Small intestine (tissue), 7 donors: ENCODE data around the gene PSAPL1. TPM values are rescaled to one million over a fixed set of nuclear protein-coding genes. Genes with fewer than 3 reads are reported as not detected.

Source experiments
- DNase-seq, 2 donors: peaks; one replicate each; pipeline versions ENCODE4 v3.0.0 to v3.0.0-alpha.2; 2013
- FAIRE-seq: peaks from 2 replicates; lab custom pipeline; 2012; peaks lifted over from hg19 to GRCh38; lab: Jason Lieb, UNC
- H3K27ac ChIP-seq, 3 donors: one replicate each; pipeline ENCODE4 v1.5.1; 2013; ENCODE audit warnings: low read length in 2 of 3, mild to moderate bottlenecking in 2 of 3, control low read depth in 1 of 3, inconsistent platforms in 1 of 3, low read depth in 1 of 3, moderate library complexity in 1 of 3
- H3K27me3 ChIP-seq, 3 donors: one replicate each; pipeline ENCODE4 v1.6.1; 2013; ENCODE audit warnings: low read length in 3 of 3, inconsistent platforms in 1 of 3; ENCODE audit not compliant: control insufficient read depth in 3 of 3, insufficient read depth in 3 of 3
- H3K36me3 ChIP-seq, 3 donors: one replicate each; pipeline ENCODE4 v1.6.1; 2013; ENCODE audit warnings: low read length in 3 of 3, inconsistent platforms in 1 of 3, low read depth in 1 of 3, mild to moderate bottlenecking in 1 of 3, moderate library complexity in 1 of 3; ENCODE audit not compliant: control insufficient read depth in 3 of 3, insufficient read depth in 2 of 3
- H3K4me1 ChIP-seq, 3 donors: one replicate each; pipeline ENCODE4 v1.6.1; 2013; ENCODE audit warnings: low read length in 2 of 3, inconsistent platforms in 1 of 3, low read depth in 1 of 3, mild to moderate bottlenecking in 1 of 3, moderate library complexity in 1 of 3; ENCODE audit not compliant: control insufficient read depth in 3 of 3, insufficient read depth in 2 of 3
- H3K4me3 ChIP-seq, 3 donors: one replicate each; pipeline ENCODE4 v1.5.1; 2013; ENCODE audit warnings: low read length in 3 of 3, control low read depth in 1 of 3, inconsistent platforms in 1 of 3, low read depth in 1 of 3, mild to moderate bottlenecking in 1 of 3, moderate library complexity in 1 of 3
- H3K9me3 ChIP-seq, 2 donors: one replicate each; pipeline ENCODE4 v1.6.1; 2013; ENCODE audit warnings: low read depth in 1 of 2, low read length in 1 of 2; ENCODE audit not compliant: control insufficient read depth in 2 of 2, insufficient read depth in 1 of 2
- WGBS, 3 donors: extraction: QIAGEN DNeasy Blood & Tissue Kit; methylation state at CpG; one replicate each; pipeline ENCODE4 v1.1.7; 2013; 5-methylcytosine and 5-hydroxymethylcytosine counted together
- polyA plus RNA-seq, 4 donors: library from polyadenylated mRNA; stranded (reverse) in 3 of 4; unstranded in 1 of 4; fragments of 200-250 nt in 3 of 4; fragments of 120-200 nt in 1 of 4; gene quantifications; one replicate each; pipeline versions ENCODE4 v1.2.1 to v1.2.3, GENCODE V29; 2013
- donor health status: healthy with polysubstance abuse.
- donor health status: control.
- donor health status: control.
- donor health status: Bipolar disorder and iron deficiency.
- donor health status: healthy.

PSAPL1 gene
- polyA plus RNA-seq, 4 donors = 0.58 TPM; not detected in 3

DNA sequence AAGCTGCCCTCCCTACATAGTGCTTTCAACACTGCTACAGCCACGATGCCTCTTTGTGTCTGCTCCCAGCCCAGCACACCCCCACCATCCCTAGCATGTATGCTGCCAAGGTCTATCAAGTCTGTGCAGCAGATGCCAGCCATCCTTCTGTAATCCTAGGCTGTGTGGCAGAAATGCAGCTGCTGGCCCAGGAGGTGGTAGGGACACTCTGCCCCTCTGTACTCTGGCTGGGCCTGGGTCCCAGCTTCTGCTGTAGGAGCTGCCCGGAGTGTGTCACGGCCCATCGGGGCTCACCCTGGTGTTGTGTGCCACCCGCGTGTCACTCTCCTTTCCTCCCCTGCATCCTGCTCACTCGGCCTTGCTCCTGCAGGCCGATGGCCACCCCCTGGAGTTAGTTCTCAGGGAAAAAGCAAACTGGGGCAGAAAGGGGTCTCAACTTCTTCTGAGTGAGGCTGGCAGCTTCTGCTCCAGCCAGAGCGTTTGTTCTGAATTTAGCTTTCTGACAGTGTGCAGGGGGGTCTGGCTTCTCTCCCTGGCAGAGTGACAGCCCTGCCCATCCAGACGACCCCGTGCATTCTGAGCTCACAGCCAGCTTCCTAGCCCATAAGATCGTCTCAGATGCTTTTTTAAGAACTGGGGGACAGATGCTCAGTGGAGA lies 22.7 kb downstream of the PSAPL1 start:
- Histone ChIP-seq H3K9me3 (peaks cover 0 to 9% of the 10 kb centered on the region in 2 donors), H3K36me3 (no peaks in the 10 kb centered on the region), H3K27me3 (no peaks in the 10 kb centered on the region), H3K27ac (no peak overlapping the region), H3K4me3 (no peak overlapping the region), H3K4me1 (no peaks in the 10 kb centered on the region)
- DNase-seq = no peak
- FAIRE-seq = no peak
- WGBS, 3 donors = 61 to 78% (median 74%) methylated on average over 12 of the region's 12 CpGs

DNA sequence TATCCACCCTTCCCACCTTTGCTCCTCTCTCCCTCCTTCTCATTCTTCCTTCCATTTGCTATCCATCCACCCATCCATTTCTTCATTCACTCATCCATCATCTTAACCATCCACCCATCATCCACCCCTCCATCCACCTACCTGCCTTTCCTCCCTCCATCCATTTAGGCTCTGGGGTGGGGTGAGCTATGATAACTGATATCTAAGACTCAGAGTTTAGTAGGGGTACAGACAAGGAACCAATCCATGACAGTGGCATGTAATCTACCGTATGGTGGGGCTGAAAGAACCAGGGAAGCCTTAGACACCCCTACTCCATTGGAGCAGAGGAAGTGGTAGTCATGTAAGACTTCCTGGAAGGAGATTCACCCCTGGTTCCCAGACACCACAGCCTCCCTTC lies 23.2 kb downstream of the PSAPL1 start:
- Histone ChIP-seq H3K9me3 (peaks cover 0 to 9% of the 10 kb centered on the region in 2 donors), H3K36me3 (no peaks in the 10 kb centered on the region), H3K4me3 (no peak overlapping the region), H3K27me3 (no peaks in the 10 kb centered on the region), H3K4me1 (no peaks in the 10 kb centered on the region), H3K27ac (no peak overlapping the region)
- FAIRE-seq = no peak
- no peak for DNase-seq
- WGBS, 3 donors = 68 to 73% (median 70%) methylated on average over 1 of the region's 1 CpG

- peaks cover 0 to 9% of the 10 kb centered on the region in 2 donors for H3K9me3 ChIP-seq
- no peaks in the 10 kb centered on the region for H3K36me3 ChIP-seq
- H3K27me3 ChIP-seq = no peaks in the 10 kb centered on the region
- H3K4me3 ChIP-seq = no peak overlapping the region
- peak in 1 of 2 donors; percentile 36 for DNase-seq
- 64 to 86% (median 74%) methylated on average over 1 of the region's 1 CpG for WGBS, 3 donors
- no peak for FAIRE-seq
- peak overlapping the region in 1 of 3 donors; percentile 44 for H3K27ac ChIP-seq
- H3K4me1 ChIP-seq = no peaks in the 10 kb centered on the region
Observed at GRCh38 chr4:7410446-7410845, 24.3 kb downstream of the PSAPL1 start.

- H3K4me3 ChIP-seq = no peak overlapping the region
- H3K4me1 ChIP-seq = no peaks in the 10 kb centered on the region
- no peaks in the 10 kb centered on the region for H3K27me3 ChIP-seq
- 76 to 91% (median 88%) methylated on average over 4 of the region's 4 CpGs for WGBS, 3 donors
- H3K27ac ChIP-seq = no peak overlapping the region
- H3K9me3 ChIP-seq = peaks cover 0 to 9% of the 10 kb centered on the region in 2 donors
- H3K36me3 ChIP-seq = no peaks in the 10 kb centered on the region
- FAIRE-seq = no peak
- no peak for DNase-seq
Observed at GRCh38 chr4:7408166-7408565, 26.6 kb downstream of the PSAPL1 start.

GRCh38 chr4:7403001-7403400 lies 31.7 kb downstream of the PSAPL1 start:
- no peak for DNase-seq
- peak overlapping the region in 1 of 3 donors; percentile 35 for H3K27ac ChIP-seq
- H3K36me3 ChIP-seq = no peaks in the 10 kb centered on the region
- FAIRE-seq = no peak
- H3K4me1 ChIP-seq = peaks cover 0 to 4% (median 0%) of the 10 kb centered on the region in 3 donors
- no peak overlapping the region for H3K4me3 ChIP-seq
- 22 to 35% (median 22%) methylated on average over 3 of the region's 3 CpGs for WGBS, 3 donors
- no peaks in the 10 kb centered on the region for H3K9me3 ChIP-seq
- no peaks in the 10 kb centered on the region for H3K27me3 ChIP-seq

DNA sequence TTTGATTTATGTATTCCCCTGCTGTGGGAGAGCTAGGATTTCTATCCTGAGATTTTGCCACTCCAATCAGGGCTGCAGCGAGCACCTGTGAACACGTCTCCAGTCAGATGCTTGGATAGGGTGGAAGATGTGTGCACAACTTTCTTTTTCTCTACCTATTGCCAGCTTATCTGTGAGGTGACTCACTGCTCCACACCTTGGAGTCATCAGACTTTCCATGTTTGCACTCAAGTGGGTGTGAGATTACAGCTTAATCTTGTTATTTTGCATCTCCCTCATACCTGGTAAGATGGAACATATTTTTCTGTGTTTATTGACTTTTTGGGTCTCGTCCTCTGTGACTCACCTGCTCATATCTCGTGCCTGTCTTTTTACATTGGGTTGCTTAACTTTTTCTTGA lies 32.2 kb downstream of the PSAPL1 start:
- Histone ChIP-seq H3K4me1 (peaks cover 0 to 7% (median 0%) of the 10 kb centered on the region in 3 donors), H3K27ac (peak overlapping the region in 1 of 3 donors; percentile 35), H3K4me3 (no peak overlapping the region), H3K9me3 (no peaks in the 10 kb centered on the region), H3K27me3 (no peaks in the 10 kb centered on the region), H3K36me3 (no peaks in the 10 kb centered on the region)
- DNase-seq = peak; percentile 21 to 75
- FAIRE-seq = no peak
- WGBS, 3 donors = 6 to 60% (median 34%) methylated on average over 4 of the region's 4 CpGs

GRCh38 chr4:7400671-7401298 lies 33.9 kb downstream of the PSAPL1 start:
- FAIRE-seq (no peak), DNase-seq (no peak)
- H3K9me3 ChIP-seq = no peaks in the 10 kb centered on the region
- H3K4me3 ChIP-seq = no peak overlapping the region
- no peak overlapping the region for H3K27ac ChIP-seq
- H3K4me1 ChIP-seq = peaks cover 0 to 7% (median 0%) of the 10 kb centered on the region in 3 donors
- WGBS, 3 donors = 82 to 85% (median 84%) methylated on average over 2 of the region's 2 CpGs
- H3K36me3 ChIP-seq = no peaks in the 10 kb centered on the region
- H3K27me3 ChIP-seq = peaks cover 0 to 3% (median 0%) of the 10 kb centered on the region in 3 donors

DNA sequence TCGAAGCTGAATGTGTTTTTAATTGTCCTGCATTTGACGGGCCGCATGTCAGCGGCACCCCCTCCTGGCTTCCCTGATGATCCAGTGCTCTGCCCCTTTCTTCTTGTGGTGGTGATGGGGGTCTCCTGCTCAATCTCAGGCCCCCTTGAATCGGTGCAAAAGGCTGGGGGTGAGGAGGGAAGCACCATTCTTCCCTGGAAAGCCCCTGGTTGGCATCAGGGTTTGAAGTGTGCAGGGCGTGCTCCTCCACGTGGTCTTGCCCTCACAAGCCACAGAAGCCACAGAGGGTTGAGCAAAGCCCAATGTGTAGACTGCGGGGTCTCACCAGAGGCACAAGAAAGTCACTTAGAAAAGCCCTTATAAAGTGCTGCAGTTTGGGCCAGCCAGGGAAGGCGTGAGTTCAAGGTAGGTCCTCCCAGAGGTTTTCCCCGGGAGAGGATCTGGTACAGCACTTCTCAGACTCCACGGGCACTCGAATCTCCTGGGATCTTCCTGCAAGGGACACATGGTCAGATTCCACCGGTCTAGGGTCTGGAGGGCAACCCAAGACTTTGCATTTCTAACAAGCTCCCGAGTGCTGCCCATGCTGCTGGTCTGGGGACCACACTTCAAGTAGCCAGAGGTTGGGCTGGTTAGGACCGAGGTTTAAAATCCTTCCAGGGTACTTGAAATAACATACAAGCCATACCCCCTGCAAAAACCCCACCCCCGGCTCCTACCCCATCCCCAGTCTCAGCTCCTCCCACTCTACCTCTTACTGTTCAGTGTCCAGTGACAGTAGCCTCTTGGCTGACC lies 35.1 kb downstream of the PSAPL1 start:
- H3K4me3 ChIP-seq = no peak overlapping the region

More for the DNA sequence above, 35.1 kb downstream of the PSAPL1 start:
- Histone ChIP-seq H3K36me3 (no peaks in the 10 kb centered on the region), H3K27me3 (peaks cover 0 to 3% (median 0%) of the 10 kb centered on the region in 3 donors), H3K27ac (no peak overlapping the region), H3K9me3 (no peaks in the 10 kb centered on the region), H3K4me1 (peaks cover 0 to 12% (median 0%) of the 10 kb centered on the region in 3 donors)
- no peak for DNase-seq
- WGBS, 3 donors = 75 to 84% (median 78%) methylated on average over 16 of the region's 16 CpGs
- no peak for FAIRE-seq
